NCI-H1694 (cell line): ENCODE results near the gene GRK6.

Experiments used
- DNase-seq: peaks from one replicate; lab custom pipeline; 2025; lab: John Stamatoyannopoulos, UW

Gene GRK6

DNA sequence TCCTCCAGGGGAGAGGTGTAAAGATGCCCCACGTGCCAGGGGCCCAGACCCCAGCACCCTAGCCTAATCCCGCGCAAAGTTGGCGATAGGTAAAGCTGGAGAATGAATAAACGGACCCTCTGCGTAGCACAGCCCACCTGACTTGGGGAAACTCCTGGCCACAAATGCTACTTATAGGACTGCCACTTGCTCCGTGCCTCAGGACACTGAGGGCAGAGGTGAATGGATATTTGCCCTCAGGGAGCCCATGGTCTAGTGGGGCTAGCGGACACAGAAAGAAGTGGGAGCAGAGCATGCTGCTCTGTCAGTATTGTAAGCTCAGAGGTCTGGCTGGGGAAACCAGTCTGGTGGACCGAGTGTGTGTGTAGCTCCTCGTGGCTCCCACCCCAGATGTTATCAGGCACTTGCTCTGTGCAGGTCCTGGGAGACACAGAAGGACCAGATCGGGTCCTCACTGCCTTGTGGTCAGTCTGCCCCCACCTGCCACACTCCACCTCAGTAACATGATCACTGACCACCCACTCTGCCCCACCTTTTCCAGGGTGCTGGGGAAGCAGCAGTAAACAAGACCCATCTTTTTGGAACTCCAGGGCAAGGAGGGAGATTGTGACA is 841 bp downstream of the GRK6 start:
- no peak for DNase-seq

DNA sequence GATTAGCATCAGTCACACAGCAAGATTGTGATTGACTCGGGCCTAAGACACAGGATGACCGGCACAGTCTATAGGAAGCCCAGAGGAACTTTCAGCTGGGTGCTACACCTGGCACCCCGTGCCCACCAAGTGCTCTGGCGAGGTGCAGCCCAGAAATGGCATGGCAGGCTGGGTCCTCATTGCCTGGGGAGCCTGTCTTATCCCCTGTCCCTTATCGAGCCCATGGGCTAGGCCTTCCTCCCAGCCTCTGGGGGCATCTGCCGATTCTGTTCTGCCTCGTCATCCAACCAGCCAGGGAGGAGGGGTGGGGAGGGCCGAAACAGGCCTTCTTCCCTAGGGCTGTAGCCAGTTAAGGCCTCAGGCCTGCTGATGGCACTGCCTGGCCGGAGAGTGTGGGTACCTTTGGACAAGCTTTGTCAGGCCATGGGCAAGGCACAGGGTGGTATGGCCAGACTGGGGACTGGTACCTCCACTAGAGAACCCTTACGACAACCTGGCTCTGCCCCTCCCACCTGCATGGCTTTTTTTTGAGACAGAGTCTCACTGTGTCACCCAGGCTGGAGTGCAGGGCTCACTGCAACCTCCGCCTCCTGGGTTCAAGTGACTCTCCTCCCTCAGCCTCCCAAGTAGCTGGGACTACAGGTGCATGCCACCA is 1.6 kb downstream of the GRK6 start:
- DNase-seq, result no peak

DNA sequence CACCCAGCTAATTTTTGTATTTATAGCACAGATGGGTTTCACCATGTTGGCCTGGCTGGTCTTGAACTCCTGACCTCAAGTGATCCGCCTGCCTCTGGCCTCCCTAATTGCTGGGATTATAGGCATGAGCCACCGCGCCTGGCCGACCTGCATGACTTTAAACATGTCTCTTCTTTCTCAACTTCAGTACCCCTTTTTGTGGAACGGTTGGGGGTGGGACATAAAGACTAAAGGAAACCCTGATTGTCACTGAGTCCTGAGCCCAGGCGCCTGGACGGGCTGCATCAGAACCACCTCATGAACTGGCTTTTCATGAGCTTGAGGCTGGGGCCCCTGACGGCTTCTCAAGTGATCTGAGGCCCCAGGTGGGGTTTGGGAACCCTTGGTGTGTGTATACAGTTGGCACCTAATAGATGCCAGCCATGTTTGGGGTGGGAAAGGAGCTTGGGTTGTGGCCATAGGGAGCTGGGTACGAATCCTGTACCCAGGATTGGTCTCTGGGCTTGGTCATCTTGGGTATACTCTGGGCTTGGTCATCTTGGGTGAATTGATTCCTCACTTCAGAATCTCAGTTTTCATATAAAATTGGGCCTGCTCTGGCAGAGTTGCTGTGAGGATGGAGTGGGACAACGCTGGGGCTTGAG is 2.2 kb downstream of the GRK6 start:
- DNase-seq, result no peak

DNA sequence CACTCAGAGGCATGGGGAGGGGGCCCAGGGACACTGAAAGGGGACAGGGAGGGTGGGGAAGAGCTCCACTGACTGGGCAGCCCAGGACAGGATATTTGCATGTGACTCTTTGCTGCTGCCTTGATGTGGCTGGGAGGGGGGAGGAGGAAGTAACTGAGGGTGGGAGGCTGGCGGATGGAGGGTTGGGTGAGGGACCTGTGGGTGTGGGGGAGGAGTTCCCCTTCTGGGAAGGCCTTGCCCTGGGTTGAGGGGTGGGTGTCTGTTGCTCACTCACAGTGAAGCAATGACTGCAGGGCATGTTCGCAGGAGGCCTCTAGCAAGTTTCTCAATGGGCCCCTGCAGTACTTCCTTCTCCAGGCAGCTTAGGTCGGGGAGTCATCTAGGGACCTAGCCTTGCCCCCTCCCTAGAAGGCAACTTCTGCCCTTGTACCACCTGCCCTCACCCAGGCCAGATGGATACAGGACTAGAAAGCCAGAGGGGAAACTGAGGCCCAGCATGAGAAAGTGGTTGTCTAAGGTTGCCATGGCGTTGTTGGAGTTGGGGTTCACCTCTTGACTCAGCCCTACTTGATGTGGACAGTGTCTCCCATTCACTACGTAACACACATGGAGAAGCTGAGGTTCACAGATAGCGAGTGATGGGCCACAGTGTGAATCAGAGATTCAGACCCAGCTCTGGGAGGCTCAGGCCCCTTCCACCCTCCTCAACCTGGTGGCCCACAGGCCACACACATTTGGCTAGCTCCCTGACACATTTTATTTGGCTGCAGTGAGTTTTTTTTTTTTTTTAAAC is 3.0 kb downstream of the GRK6 start:
- no peak for DNase-seq

DNA sequence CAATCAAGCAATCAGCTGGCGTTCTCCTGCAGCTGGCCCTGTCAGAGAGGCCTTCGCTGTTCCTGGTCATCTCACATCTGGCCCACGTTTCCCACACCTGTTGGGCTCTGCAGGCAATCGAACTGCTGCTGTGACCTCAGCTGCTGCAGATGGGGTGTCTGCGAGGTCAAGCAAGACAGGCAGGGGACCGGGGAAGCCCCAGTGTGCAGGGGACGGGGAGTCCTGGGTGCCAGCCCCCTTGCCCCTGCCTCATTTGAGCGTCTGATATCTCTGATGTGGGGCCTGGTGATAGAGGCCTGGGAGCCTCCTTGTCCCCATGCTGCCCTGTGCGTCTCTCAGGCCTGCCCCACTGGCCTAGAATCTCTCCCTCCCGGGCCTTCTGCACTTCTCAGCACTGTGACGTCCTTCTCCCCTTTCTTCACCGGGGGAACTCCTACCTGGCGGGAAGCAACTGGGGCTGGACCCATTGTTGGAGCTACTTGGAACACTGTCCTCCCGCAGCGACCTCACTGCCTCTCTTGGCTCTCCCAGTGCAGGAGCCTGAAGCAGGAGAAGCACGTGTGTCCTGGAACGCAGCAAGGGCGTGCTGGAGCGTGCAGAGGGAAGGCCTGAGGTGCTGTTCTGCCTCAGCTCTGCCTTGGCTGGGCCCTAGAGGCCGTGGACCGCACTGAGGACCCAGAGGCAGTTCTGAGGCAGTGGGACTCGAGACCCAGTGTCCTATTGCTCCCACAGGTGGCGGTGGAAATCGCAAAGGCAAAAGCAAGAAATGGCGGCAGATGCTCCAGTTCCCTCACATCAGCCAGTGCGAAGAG is 3.9 kb downstream of the GRK6 start:
- no peak for DNase-seq

DNA sequence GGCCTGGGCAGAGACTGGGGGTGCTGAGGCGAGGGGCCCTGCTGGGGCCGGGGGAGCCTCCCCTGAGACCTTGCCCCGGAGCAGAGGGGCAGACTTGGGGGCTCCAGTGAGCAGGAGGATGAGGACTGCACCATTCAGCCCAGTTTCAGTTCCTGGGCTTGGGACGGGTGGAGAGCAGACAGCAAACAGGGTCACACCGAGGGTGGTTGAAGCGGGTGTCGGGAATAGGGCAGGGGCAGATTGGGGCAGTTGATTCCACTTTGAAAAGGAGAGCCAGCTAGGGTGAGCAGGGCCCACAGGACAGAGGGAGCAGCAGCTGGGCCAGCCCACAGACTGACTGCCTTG is 4.5 kb downstream of the GRK6 start:
- no peak for DNase-seq

DNA sequence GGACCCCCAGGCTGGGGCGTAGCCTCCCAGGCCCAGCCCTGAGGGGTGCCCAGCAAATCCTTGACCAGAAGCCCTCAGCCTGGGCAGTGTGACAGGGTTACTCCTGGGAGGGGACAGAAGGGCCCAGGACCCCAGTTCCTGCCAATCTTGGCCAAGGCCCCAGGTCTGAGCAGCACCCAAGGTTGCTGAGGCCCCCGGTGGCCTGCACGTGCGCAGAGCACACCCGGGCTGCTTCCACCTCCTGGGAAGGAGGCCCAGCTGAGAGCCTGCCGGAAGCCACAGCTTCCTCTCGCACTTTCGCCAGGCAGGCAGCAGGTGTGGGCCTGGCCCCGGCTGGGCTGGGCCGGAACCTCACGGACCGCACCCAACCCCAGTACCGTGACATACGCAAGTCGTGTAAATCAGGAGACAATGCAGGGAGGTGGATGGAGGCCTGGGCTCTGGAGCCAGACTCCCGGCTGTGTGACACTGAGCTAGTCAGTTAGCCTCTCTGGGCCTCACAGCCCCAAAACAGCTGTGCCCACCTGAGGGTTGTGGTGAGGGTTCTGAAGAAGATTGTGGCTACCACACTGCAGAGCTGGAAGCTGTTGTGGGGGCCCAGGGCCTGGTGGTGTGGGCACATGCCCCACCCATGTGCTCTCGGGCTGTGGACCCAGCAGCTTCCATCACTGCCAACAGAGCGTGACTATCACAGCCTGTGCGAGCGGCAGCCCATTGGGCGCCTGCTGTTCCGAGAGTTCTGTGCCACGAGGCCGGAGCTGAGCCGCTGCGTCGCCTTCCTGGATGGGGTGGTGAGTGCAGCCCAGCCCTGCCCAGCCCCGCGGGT is 5.1 kb downstream of the GRK6 start:
- no peak for DNase-seq

DNA sequence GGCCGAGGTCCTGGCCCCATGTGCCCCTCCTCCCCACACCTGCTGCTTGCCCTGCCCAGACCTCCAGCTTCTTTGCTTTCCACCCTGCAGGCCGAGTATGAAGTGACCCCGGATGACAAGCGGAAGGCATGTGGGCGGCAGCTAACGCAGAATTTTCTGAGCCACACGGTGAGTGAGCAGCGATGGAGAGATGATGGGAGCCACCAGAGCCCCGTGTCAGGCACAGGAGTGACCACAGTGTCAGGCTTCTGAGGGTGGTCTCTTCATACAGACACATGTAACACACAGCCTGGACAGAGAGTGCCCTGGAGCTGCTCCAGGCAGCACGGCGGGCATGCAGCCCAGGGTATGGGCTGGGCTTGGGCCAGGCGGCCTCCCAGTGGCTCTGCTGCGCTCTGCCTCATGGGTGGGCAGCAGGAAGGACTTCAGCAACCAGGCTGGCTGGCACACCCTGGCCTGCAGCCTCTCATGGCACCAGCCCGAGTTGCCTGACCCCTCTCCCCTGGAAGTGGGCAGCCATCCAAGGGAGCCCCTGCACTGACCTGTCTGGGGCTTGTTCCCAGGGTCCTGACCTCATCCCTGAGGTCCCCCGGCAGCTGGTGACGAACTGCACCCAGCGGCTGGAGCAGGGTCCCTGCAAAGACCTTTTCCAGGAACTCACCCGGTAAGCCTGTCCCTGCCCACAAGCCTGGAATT is 5.8 kb downstream of the GRK6 start:
- no peak for DNase-seq

DNA sequence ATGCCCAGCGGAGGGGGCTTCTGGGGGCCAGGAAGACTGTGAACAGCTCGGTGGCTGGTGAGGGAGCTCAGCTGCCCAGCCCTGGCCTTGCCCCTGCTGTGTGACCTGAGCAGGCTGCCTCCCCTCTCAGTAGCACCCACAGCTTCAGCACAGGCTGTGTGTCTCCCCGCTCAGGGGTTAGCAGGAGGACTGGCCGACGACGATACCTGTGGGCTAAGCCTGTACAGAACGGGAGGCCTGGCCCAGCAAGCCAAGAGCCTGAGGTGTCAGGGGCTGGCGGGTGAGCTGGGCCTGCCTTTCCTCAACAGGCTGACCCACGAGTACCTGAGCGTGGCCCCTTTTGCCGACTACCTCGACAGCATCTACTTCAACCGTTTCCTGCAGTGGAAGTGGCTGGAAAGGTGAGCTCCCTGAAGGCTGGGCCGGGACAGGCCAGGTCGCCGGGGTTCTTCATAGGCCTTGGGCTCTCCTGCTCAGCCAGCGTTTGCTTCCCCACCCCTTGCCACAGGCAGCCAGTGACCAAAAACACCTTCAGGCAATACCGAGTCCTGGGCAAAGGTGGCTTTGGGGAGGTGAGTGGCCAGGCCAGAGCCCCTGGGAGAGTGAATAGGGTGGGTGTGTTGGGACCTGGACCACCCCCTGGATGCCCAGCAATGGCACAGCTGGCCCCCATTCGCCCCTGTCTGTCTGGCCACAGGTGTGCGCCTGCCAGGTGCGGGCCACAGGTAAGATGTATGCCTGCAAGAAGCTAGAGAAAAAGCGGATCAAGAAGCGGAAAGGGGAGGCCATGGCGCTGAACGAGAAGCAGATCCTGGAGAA is 6.6 kb downstream of the GRK6 start:
- DNase-seq, result no peak

DNA sequence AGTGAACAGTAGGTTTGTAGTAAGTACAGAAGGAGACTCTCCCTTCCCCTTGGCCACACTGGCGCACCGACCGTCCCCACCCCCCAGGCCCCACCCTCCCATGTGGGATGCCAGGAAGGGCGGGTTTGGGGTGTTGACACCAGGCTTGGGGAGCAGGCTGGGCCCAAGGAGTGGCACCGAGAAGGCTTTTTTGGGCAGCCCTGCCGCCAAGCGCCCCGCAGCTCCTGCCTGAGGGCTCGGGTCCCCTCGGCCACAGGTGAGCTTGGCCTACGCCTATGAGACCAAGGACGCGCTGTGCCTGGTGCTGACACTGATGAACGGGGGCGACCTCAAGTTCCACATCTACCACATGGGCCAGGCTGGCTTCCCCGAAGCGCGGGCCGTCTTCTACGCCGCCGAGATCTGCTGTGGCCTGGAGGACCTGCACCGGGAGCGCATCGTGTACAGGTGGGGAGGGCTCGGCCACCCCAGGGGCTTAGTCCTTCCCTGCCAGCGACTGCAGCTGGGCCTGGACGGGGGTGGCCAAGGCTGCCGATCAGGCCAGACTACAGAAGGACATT is 7.3 kb downstream of the GRK6 start:
- DNase-seq, result no peak

DNA sequence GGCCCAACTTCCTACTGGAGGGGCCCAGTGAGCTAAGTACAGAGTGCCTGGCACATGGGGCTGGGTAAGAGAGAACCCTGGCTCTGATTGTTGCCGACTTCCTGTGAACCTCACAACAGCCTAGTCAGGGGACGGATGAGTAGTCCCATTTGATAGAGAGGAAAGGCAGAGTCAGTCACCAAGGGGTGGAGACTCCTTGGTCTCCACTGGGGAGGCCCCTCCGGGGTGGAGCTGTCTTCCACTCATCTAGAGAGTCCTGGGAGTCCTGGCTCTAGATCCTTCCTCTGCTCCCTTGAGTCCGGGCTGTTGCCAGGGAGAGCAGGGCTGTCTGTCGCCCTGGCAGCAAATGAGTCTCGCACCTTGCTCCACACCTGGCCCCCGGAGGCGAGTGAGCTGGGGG is 8.0 kb downstream of the GRK6 start:
- no peak for DNase-seq

DNA sequence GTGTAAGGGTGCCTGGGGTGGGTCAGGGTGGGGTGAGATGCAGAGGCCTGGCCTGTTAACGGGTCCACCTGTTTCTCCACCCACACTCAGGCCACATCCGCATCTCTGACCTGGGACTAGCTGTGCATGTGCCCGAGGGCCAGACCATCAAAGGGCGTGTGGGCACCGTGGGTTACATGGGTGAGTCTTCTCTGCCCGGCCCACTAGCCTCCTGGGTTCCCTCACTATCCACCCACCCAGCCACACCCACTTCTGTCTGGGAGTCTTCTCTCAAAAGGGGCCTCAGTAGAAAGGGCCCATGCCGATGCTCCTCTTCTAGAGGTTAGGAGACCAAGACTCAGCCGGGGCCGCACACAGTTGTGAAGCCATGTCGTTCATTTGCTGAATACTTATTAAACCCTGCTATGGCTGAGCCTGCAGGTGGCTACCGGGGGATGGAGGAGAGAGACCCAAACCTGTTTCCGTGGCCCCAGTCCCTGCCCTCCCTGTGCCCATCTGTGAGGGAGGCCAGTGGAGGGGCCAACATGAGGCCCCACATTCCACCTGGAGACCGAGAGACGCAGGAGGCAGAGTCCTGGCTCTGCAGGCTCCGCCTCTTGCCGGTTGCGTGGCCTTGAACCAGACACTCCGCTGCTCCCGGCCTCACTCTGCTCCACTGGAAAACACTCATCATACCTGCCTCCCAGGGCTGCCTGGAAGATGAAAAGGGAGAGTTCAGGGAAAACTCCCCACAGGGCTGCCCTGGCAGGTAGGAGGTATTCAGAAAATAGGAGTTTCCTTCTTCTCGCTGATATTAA is 8.7 kb downstream of the GRK6 start:
- no peak for DNase-seq

DNA sequence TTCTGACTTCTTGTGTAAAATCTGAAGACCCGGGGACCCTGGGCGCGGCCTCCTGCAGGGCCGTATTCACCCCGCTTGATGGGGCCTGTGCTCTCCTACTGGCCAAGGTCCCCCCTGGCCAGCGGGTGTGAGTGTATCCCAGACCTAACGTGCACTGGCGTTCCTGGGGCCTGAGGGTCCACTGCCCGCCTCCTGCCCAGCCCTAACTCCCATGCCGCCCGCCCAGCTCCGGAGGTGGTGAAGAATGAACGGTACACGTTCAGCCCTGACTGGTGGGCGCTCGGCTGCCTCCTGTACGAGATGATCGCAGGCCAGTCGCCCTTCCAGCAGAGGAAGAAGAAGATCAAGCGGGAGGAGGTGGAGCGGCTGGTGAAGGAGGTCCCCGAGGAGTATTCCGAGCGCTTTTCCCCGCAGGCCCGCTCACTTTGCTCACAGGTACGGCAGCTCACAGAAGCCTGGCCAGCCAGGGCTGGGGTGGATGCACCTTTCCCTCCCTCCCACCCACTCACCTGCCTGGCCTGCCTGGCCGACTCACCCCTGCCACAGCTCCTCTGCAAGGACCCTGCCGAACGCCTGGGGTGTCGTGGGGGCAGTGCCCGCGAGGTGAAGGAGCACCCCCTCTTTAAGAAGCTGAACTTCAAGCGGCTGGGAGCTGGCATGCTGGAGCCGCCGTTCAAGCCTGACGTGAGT is 9.5 kb downstream of the GRK6 start:
- DNase-seq, result no peak

DNA sequence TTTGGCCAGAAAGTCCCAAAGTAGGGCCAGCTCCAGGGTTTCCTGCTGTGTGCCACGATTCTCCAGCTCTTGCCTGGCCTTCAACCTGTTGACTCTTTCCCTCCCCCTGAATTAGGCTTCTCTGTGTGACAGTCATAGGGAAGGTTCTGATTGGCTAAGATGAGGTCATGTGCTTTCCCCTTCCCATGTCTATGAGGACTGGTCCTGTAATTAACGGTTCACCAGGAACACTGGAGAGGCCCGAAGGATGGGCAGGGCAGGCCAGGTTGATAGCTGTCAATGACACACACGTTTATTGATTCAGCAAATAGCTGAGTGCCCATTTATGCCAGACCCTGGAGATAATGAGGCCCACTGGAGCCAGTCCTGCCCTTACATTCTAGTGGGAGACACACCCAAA is 11.1 kb downstream of the GRK6 start:
- DNase-seq, result no peak

DNA sequence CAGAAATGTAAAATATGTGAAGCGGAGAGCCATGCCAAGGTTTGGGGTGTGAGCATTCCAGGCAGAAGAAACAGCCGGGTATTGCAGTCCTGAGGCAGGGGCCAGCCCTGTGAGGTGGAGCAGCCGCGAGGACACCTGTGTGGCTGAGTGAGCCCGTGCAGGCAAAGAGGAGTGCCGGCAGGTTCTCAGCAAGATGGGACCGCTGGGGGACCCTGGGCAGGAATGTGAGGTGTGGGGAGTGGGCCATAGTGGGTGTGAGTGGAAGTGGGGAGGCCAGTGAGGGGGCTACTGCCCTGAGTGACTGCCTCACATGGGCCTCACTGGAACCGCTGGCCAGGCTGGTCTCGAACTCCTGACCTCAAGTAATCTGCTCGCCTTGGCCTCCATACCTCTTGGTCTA is 12.0 kb downstream of the GRK6 start:
- DNase-seq, result no peak

DNA sequence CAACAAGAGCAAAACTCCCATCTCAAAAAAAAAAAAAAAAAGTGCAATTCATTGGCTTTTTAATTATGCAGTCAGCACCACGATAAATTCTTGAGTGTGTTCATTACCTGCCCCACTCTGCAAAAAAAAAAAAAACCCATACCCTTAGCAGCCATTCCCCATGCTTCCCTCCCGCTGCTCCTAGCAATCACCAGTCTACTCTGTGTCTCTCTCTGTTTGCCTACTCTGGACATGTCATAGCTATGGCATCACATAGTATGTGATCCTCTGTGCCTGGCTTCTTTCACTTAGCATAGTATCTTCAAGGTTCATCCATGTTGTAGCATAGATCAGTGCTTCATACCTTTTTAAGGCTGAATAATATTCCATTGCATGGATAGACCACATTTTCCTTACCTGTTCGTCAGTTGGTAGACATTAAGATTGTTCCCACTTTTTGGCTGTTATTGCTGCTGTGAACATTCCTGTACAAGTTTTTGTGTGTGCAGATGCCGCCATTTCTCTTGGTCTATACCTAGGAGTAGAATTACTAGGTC is 13.1 kb downstream of the GRK6 start:
- DNase-seq, result no peak

DNA sequence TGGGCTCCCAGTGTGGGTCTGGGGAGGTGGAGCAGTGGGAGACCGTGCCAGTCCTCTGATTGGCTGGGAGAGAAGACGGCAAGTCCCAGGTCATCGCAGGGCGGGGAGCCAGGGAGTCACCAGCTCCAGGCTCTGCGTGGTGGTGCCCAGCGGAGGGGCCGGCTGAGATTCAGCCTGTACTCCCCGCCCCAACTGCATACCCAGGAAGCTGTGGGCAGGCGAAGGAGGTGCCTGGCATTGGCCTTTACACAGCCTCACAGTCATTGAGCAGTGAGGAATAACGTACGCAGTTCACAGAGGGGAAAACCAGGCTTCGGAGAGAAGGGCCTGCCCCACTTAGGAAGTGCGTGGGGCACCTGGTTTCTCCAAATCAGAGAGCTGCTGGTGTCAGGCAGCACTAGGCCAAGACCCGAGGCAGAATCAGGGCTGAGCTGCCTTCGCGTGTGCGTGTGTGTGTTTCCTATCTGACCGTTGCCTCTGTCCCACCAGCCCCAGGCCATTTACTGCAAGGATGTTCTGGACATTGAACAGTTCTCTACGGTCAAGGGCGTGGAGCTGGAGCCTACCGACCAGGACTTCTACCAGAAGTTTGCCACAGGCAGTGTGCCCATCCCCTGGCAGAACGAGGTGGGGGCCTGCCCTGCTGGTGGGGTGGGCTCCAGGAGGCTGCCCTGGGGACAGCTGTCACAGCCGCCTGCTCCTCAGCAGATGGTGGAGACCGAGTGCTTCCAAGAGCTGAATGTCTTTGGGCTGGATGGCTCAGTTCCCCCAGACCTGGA is 13.9 kb downstream of the GRK6 start:
- no peak for DNase-seq
